Hematopoietic multipotent progenitor cell treated with erythropoietin and hydrocortisone succinate and interleukin-3 and kit ligand, for 15 days (in vitro differentiated cells): ENCODE measurements around the gene SFXN1.

Experiments used
- DNase-seq: peaks from one replicate; pipeline ENCODE4 v3.0.0-alpha.2; 2015; ENCODE audit warnings: low spot score

Gene SFXN1

GRCh38 chr5:175575301-175575700 lies 96.9 kb downstream of the SFXN1 start:
- no peak for DNase-seq

GRCh38 chr5:175576096-175576495 lies 97.7 kb downstream of the SFXN1 start:
- DNase-seq: no peak

DNA sequence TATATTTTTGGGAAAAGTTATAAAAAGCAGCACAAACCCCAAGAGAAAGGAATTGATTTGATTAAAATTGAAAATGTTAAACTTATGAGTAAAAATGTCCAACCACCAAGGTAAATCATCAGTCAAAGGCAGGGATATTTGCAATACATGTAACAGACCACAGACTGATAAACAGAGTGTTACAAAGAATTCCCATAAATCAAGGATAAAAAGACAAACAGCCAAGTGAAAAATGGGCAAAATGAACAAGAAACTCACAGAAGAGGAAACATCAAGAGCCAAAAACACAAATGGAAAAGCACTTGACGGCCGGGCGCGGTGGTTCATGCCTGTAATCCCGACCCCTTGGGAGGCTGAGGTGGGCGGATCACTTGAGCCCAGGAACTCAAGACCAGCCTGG lies 98.2 kb downstream of the SFXN1 start:
- no peak for DNase-seq
